HG03521 (cell line): ENCODE results near the gene ADAMTS5.

Experiments
- ATAC-seq: cut with Tn5 transposase; IDR thresholded peaks from one replicate; pipeline ENCODE4 v1.9.1; 2021; ENCODE audit warnings: mild to moderate bottlenecking, moderate library complexity; ENCODE audit not compliant: unreplicated experiment

The ADAMTS5 gene

GRCh38 chr21:26949830-26950229, 17.1 kb downstream of the ADAMTS5 start:
- ATAC-seq = no peak

GRCh38 chr21:26948194-26948593, 18.7 kb downstream of the ADAMTS5 start:
- ATAC-seq = no peak

DNA sequence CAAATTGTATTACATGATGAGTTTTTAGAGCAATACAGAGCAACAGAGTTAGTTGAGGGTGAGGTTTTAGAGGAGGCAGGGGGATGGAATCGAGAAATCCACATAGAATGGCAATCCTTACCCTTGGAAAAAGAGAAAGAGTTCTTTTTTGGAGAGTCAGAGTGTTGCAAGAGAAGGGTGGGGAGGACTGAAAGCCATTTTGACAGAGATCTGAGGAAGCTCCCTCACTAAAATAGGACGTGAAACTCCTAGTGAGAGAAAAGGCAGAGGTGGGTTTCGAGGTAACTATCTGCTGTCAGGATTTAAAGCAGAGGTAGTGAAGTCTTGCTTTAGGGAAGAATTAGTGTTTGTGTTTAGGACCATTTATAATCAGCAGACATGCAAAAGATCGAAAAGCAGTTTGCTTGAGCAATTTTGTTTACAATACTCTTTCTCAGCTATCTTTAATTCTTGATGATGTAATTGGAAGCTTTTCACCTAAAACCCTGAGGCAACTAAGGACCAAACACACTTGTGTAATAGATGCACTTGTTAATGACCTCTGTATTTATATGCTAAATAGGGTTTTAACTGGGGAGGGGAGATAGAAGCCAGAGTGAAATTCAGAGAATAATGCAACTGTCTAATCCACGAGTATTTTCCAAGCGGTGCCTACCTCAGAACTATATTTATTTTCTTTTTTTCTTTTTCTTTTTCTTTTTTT, 20.0 kb downstream of the ADAMTS5 start:
- ATAC-seq = no peak

GRCh38 chr21:26945916-26946675, 20.8 kb downstream of the ADAMTS5 start:
- ATAC-seq = no peak

DNA sequence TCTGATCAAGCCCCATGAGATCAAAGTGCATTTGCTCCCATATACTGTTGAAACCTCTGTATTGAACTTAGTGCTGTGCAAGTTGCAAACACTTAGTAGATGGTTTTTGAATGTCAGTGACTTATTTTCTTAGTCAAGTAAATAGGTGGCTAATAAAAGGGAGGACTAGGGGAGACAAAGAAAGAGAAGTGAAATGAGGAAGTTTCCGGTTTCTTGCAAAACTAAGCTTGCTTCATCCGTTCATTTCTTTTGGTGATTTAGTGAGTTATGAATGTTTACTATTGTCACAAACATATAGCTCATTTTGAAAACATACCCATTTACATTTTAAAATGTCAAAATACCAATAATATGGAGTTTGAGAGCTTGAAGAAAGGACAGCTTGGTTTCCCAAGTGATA, 23.0 kb downstream of the ADAMTS5 start:
- no peak for ATAC-seq

DNA sequence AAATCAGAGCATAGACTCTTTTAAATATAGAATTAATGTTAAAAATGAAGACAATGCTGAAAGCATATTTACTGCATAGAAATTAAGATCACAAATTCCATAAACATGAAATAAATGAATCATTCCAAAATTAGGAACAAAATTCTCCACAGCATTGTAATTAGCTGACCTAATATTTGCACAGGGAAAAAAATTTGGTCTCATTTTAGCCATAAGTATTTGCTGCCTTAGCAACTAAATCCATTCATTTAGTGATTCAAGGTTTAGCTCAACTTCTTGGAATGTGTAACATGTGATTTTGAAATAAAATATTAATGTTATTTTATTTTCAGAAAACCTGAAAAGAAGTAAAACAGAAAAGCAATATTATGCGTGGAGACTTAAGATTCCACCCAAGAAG, 25.5 kb downstream of the ADAMTS5 start:
- ATAC-seq = no peak

- ATAC-seq = no peak
These were observed 27.2 kb downstream of the ADAMTS5 start for GRCh38 chr21:26939601-26940111.

DNA sequence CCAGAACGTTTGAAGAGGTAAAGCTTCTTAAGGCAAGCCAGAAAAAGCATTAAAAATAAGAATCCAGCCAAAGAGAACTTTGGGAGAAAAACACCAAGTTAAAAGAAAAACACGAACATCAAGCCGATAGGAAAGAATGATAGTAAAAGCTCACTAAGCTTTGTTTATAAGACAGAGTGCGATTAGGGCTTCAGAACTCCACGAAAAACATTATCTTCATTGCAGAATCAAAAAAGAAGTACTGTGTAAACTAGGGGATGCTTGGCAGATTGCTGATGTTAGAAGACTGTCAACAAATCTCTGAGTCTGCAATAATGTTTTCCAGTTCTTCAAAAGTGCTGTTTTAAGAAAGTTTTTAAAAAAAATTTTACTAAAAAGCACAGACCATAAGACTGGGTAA, 30.2 kb downstream of the ADAMTS5 start:
- ATAC-seq = no peak

DNA sequence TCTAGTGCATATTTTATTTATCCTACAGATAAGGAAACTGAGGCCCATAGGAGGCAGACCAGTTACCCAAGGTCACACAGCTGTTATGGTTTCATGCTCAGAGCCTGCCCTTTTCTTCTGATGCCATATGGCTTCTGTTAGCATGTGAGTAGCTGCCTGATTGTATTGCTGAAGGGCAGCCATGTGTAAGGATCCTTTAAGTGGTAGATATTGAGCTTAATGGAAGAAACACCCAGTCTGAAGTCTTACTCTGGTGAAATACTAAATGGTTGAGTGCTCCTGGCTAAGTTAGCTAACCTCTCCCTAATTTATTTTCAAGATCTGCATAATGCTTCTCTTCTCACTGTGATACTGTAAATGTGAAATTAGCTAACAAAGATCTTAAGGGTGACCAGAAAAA, 30.9 kb downstream of the ADAMTS5 start:
- no peak for ATAC-seq

GRCh38 chr21:26934383-26934782, 32.5 kb downstream of the ADAMTS5 start:
- no peak for ATAC-seq

DNA sequence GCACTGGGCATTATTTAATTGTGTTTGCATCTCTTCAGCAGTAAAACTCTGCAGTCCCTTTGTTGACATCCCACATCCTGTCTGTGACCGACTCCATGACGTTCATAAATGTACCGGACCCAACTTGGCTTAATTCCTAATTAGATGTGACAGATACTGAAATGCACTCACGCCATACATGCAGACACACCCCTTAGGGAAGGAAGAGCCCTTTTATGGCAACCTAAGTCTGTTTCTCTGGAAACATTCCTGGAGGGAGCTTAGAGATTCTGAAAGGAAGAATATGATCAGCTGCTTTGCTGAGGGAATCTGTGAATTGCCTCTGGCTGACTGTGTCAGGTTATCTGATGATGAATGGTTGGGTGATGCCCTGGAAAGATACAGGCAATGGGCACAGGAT, 33.4 kb downstream of the ADAMTS5 start:
- ATAC-seq = no peak

DNA sequence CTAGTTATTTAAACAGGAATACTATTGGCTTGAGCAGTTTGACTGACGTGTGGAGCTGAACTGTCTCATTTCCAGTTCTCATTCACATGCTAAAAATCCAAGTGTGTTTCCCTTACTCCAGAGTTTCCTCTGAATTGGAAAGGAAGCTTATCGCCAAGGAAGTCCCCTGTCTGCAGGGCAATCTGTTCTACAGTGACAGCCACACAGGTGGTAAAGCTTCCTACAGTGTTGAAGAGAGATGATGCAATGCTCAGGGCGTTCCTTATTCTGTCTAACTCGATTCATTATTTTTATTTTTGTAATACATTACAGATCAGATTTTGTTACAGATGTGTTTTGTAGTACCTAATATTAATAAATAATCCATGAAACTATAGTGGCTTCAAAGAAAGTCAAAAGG, 41.3 kb downstream of the ADAMTS5 start:
- no peak for ATAC-seq

DNA sequence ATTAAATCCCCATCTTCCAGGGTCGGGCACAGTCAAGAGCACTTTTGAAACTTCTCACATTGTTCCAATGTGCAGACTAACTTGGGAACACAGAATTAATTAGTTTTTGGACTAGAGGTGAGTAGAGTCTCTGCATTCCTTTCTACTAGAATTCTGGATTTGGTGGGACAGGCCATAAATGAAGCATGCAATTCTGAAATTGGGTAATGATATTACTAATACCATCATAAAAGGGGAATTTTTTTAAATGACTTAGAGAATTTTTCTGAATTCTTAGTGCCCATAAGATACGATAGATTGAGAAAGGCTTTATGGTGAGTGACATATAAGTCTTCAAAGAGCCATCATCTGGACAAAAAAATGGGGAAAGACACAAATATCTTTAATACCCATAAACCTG, 41.8 kb downstream of the ADAMTS5 start:
- ATAC-seq = no peak

DNA sequence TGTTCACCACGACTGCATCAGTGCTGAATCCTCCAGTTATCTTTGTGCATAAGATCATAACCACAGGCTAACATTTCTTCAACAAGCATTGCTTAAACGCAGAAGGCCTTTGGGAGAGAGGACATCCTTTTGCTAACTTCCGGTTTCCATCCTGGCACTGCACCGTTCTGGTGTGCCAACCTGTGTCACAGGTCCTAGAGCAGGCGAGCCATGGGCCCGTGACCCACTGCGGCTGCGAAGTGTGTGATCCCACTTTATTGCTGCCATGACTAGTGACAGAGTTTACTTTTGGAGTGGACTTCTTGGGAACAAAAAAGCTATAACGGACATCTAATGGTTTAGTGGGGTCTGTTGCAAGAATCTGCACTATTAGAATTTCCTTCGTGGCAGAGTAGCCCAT, 42.9 kb downstream of the ADAMTS5 start:
- ATAC-seq = no peak

DNA sequence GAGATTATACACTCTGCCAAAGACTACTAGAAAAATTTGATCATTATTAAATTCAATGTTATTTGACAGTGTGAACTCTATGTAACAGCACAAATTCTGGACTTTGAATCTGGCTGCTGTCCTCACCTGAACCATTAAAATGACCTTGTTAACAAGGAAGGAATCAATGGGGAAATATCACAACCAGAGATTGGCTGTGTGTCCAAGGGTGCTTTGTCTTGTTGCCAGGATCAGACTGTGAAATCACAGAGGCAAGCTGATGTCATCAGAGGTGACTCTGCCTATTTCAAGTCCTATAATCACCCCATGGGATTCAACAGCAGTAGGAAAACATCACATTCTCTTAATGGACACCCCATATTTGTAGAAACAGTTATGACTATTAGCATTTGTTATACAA, 46.8 kb downstream of the ADAMTS5 start:
- no peak for ATAC-seq

DNA sequence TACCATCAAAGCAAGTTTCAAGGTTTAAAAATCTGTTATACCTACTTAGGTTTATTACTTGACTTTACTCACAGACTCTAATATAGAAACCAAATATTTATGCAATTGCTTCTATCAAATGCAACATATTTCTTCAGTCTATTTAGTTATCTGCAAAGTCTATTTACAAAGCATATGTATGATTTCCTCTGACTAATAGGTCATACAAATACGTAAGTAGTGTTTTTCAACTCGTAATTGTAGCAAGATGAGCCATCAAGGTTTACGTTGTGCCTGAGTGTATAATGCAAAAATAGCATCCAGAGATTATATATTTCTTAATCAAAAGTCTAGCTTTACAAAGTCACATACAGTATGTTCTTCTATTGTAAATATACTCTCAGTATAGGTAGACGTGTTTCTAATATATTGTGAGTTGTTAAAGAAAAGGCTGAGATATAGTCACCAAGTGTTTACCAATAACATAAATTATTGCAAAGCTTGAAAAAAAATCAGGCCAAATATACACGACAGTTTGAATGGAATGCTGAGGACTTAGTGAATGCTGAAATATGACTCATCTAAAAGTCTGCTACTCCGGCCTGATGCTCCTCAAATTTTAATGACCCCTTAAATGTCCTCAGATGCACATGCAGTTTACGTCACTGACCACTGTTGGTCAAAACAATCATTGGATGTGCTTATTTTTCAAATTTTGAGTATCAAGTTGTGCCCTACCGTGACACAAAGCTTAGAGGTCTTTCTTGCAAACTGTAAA, 48.4 kb downstream of the ADAMTS5 start:
- ATAC-seq = no peak

GRCh38 chr21:26916799-26917198, 50.1 kb downstream of the ADAMTS5 start:
- ATAC-seq = no peak

- ATAC-seq = no peak
These were observed 52.3 kb downstream of the ADAMTS5 start for GRCh38 chr21:26914557-26914956.

- ATAC-seq = no peak
These were observed 54.4 kb downstream of the ADAMTS5 start for GRCh38 chr21:26912466-26912865.

DNA sequence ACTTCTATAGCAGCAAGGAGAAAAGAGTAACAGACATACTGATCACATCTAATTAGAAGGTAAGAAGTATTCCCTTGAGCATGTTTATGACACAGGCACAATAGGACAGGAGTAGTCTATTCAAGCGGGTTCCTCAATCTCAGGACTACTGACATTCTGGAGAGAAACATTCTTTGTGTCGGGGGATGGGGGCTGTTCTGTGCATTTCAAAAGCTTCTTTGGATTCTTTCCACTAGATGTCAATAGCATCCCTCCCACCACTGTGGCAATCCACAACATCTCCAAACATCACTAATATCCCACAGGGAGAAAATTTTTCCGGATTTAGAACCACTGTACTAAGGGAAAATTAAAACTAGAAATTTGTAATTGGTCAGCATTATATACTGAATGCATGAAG, 56.9 kb downstream of the ADAMTS5 start:
- ATAC-seq = no peak

DNA sequence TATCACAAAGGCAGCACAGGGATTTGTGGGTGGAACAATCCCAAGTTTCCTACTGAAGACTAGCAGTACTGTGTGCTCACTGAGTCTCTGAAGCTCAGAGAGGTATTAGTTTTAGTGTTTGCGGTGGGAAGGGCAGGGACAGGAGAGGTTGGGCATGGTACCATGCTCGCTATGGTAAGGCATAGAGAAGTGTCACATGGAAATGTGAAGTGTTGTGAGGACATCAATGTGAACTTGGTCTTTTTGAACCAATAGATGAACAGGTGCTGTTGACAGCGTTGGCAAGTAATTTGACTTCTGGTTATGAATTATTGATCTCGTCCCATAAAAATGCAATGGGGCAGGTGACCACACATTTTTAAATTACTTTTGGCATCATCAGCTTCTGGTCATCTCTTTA, 65.9 kb downstream of the ADAMTS5 start:
- no peak for ATAC-seq

DNA sequence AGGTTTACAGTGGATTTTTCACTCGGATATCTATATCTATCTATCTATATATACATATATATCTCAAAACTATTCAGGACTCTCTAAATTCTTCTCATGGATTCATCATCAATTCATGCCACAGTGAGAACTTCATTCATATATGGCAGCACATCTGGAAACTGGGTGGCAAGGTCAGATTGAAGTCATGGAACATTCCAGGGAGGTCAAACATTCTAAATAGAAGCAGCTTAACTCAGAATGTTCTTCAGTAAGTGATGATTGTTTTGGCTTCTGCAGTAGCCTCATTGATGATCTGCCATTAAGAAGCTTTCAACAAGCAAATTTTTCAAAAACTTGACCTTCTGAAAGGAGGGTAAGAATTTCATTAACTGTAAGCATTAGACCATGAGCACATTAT, 74.7 kb downstream of the ADAMTS5 start:
- ATAC-seq = no peak
